22Rv1 (cell line): ENCODE data around the gene SRRT.

Source experiments
- H3K27ac ChIP-seq: fragments of 450-650 bp; 2 replicates; pipeline ENCODE4 v1.5.1; 2017
- CTCF ChIP-seq: fragments of 450-650 bp; IDR thresholded peaks from 2 replicates; pipeline ENCODE4 v1.5.1; 2017; ENCODE audit warnings: mild to moderate bottlenecking
- ZFX ChIP-seq: fragments of 450-650 bp; IDR thresholded peaks from 2 replicates; pipeline ENCODE4 v1.6.1; 2017; ENCODE audit warnings: antibody characterized with exemption, borderline replicate concordance

Gene SRRT

GRCh38 chr7:100874577-100875355, at the start of gene SRRT:
TSS of gene SRRT (plus strand) at chr7:100875103. CDS start at chr7:100875591, 488 bp downstream.
- TF ChIP-seq ZFX, result no peak
- no peak; the same call in 1 of the 2 replicates for TF ChIP-seq CTCF
- H3K27ac ChIP-seq, result peak within 1 kb of the TSS; percentile 94

GRCh38 chr7:100825215-100825671, 49.7 kb upstream of the SRRT start:
- TF ChIP-seq CTCF (no peak), ZFX (no peak)
- H3K27ac ChIP-seq, result peak overlapping the region; percentile 90

- peak overlapping the region; percentile 90 for H3K27ac ChIP-seq
- no peak; the same call in 1 of the 2 replicates for TF ChIP-seq CTCF
- TF ChIP-seq ZFX, result no peak
Observed at GRCh38 chr7:100825751-100826513, 49.0 kb upstream of the SRRT start.

- TF ChIP-seq ZFX, result no peak
- no peak for TF ChIP-seq CTCF
- H3K27ac ChIP-seq, result peak overlapping the region; percentile 90
Observed at GRCh38 chr7:100826514-100827329, 48.2 kb upstream of the SRRT start.

GRCh38 chr7:100827330-100828226, 47.3 kb upstream of the SRRT start, which contains the start of gene EPHB4:
TSS of gene EPHB4 (minus strand) at chr7:100827523. CDS start at chr7:100827030, 493 bp downstream.
- peak; percentile 53 for TF ChIP-seq CTCF
- no peak for TF ChIP-seq ZFX
- H3K27ac ChIP-seq, result peak within 1 kb of the TSS; percentile 90

GRCh38 chr7:100829150-100829716, 45.7 kb upstream of the SRRT start:
- TF ChIP-seq ZFX, result no peak
- TF ChIP-seq CTCF, result no peak
- H3K27ac ChIP-seq, result no peak overlapping the region
